ENCODE measurements around the gene ADGRE3.

GRCh38 chr19:14615623-14616022 is 59.0 kb downstream of the ADGRE3 start:
- no peak for TF ChIP-seq CTCF (tag by site-specific recombination; IDR thresholded peaks at IDR 0.05)
- no peak for TF ChIP-seq ZNF335 (tag by site-specific recombination; conservative IDR thresholded peaks at IDR 0.05)
